NB4 (cell line): Measurements from ENCODE around the gene ATOH8.

ENCODE experiments used
- DNase-seq: peaks from one replicate; pipeline ENCODE4 v3.0.0; 2010; ENCODE audit warnings: low read depth
- H3K4me3 ChIP-seq: one replicate; pipeline ENCODE4 v1.5.1; 2011; ENCODE audit warnings: mild to moderate bottlenecking, low read depth, low read length, moderate library complexity
- MYC ChIP-seq: IDR thresholded peaks from 2 replicates; pipeline ENCODE4 v1.6.1; 2011; ENCODE audit warnings: low read depth, low read length
- POLR2A ChIP-seq: IDR thresholded peaks from 2 replicates; pipeline ENCODE4 v1.6.1; 2011; ENCODE audit warnings: mild to moderate bottlenecking; ENCODE audit not compliant: insufficient read length; ENCODE audit errors: extremely low read depth
- TF ChIP-seq, protein P1 (sequence below): IDR thresholded peaks from one replicate; pipeline ENCODE4 v1.5.1; 2012; ENCODE audit warnings: low read depth, low read length
- TF ChIP-seq, protein P2 (sequence below): IDR thresholded peaks from 2 replicates; pipeline ENCODE4 v1.6.1; 2011; ENCODE audit warnings: low read depth, low read length

Gene ATOH8

DNA sequence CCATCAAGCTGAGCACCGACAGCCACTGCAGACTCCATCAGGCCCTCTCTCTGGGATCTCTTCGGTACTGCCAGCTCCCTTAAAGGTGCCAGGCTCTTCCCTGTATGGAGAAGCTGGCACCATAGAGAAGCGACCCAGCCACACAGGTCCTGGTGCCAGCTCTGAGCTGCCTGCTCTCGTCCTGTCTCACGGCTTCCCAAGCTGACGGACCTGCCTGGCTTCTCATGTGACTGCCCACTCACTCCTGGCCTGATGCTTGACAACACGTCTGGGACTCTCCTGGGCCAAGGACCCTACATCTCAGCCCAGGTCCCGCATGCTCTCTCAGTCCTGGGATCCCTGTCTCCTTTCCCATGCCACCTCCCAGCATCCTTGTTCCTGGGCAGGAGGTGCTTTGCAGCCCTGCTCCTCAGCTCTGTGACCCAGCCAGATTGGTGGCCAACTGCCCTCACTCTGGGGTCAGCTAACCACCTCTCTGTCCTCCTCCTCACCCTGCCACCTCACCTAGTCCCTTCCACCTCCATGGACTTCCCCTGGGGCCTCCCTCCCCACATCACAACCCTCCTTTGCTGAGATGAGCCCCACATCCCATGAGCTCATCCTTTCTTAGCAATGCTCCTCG, 12.5 kb upstream of the ATOH8 start:
- DNase-seq, result no peak
- H3K4me3 ChIP-seq, result no peak overlapping the region
- TF ChIP-seq MYC (no peak), POLR2A (no peak)
- TF ChIP-seq, protein P1, sequence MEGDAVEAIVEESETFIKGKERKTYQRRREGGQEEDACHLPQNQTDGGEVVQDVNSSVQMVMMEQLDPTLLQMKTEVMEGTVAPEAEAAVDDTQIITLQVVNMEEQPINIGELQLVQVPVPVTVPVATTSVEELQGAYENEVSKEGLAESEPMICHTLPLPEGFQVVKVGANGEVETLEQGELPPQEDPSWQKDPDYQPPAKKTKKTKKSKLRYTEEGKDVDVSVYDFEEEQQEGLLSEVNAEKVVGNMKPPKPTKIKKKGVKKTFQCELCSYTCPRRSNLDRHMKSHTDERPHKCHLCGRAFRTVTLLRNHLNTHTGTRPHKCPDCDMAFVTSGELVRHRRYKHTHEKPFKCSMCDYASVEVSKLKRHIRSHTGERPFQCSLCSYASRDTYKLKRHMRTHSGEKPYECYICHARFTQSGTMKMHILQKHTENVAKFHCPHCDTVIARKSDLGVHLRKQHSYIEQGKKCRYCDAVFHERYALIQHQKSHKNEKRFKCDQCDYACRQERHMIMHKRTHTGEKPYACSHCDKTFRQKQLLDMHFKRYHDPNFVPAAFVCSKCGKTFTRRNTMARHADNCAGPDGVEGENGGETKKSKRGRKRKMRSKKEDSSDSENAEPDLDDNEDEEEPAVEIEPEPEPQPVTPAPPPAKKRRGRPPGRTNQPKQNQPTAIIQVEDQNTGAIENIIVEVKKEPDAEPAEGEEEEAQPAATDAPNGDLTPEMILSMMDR, result no peak
- TF ChIP-seq, protein P2, sequence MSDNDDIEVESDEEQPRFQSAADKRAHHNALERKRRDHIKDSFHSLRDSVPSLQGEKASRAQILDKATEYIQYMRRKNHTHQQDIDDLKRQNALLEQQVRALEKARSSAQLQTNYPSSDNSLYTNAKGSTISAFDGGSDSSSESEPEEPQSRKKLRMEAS, result no peak

DNA sequence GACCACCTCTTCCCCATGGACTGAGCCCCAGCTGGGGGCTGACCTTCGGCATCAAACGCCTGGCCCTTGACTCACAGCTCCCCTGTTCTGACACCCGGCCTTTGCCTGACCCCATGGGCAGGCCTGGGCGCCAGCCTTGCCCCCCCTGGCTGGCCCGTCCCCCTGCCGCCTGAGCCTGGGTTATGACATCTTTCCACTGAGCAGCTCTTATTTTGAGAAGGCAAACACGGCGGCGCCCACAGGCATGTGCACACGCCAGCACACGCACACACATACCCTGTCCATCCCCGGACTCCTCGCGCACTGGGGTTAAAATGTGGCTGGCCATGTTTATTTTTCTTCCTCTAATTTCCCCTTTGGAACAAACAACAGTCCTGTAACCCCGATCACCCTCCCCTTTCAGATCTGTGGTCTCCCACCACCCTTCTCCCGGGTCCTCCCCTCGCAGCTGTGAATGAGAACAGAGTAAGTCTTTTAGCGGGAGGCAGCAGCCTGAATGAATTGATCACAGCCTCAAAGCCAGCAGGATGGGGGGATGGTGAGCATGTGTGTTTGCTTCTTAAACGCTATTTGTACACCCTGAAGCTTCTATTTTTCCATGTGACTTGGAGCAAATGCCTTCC, 11.8 kb upstream of the ATOH8 start:
- no peak for TF ChIP-seq MYC
- TF ChIP-seq, protein P2, result no peak
- TF ChIP-seq, protein P1, result no peak
- H3K4me3 ChIP-seq, result no peak overlapping the region
- DNase-seq, result no peak

DNA sequence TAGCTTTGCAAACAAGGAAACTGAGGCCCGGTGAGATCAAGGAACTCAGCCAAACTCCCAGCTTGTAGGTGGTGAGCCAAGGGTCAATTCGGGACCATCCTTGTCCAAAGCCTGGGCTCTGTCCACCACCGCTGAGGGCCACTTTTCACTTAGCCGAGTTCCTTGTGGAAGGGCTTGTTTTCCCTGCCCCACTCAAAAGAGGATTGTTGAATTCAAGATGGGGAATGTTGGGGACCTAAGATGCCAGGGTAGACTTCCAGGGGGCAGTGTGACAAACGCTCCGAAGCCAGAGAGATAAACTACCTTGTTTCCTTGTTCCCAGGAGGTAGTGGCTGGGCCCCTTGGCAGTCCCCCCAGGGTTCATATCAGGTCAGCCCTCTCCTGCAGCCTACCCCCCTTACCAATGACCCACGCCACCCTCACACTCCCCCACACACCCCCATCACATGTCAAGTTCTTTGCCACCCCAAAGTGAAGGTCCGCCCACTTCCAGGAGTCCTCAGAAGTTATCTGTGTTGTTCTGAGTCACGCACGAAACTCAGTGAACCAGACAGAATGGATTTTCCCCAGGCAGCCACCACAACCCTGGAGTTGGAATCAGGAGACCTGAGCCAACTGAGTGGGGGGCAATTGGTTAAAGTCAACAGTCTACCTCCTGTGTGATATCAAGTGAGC, 10.3 kb upstream of the ATOH8 start:
- TF ChIP-seq, protein P2, result no peak
- TF ChIP-seq POLR2A (no peak), MYC (no peak)
- TF ChIP-seq, protein P1, result no peak

DNA sequence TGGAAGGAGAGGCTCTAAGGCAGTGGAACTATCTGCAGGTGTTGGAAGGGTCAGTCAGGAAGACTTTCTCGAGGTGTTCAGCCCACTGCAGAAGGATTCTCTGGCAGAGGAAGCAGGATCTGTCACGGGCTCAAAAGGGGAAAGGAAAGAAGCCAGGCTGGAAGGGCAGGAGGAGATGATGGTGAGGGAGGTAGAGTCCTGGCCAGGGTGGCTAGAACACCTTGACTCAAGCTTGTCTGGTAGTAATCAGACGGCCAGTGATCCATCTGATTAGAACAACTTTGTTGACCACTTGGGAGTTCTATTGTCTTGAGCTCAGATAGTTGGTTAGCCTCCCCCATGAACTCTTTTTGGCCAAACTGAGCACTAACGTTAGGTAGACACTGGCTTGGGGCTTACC, 9.7 kb upstream of the ATOH8 start:
- DNase-seq, result no peak
- no peak overlapping the region for H3K4me3 ChIP-seq
- TF ChIP-seq, protein P2, result no peak
- TF ChIP-seq POLR2A (no peak), MYC (no peak)
- TF ChIP-seq, protein P1, result no peak

More for the DNA sequence above, 10.3 kb upstream of the ATOH8 start:
- H3K4me3 ChIP-seq, result no peak overlapping the region
- no peak for DNase-seq

DNA sequence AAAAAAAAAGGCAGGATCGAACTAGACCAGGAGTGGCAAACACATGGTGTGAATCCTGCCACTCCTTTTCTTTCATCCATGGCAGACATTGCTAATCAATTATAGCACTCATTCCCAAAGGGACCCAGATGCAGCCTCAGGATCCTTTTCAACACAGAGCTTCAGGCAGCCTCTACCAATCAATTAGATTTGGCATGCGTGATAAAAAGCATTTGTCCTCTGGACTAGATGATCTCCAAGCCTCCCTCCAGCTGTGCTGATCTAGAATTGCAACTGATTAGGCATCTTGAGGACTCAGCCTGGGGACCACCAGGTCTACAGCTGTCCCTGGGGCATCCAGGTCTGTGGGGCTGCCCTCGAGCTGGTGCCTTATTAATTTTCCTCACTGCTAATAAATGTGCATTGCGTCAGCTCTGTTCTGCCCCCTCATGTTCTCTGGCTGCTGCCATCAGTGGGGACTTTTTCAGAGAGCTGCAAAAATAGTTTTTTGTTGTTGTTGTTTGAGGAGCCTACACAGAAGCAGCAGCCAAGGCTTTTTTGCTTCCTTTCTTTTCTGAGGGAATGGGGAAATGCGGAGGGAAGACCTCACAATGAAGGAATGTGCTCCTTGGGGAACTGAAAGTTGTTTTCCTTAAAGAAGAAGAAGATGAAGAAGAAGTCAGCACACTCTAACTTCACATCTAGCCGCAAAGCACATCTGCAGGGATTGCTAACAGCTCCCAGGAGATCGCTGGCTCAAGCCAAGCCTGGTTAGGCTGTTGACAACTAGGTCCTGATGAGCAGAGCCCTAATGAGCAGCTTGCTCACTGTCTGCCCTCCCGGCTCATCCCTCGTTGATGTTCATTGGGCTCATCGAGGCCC, 8.8 kb upstream of the ATOH8 start:
- TF ChIP-seq, protein P1, result no peak
- TF ChIP-seq, protein P2, result peak; percentile 11; the same call in 1 of the 2 replicates
- TF ChIP-seq MYC, result 0 out of 2 replicates have a peak, but pooled peaks have one; percentile 14
- TF ChIP-seq POLR2A, result no peak
- peak; percentile 80 for DNase-seq

More for the DNA sequence above, 8.8 kb upstream of the ATOH8 start:
- no peak overlapping the region for H3K4me3 ChIP-seq
